ENCODE results near the gene PVR. TPM values are rescaled to one million over a fixed set of nuclear protein-coding genes. Genes with fewer than 3 reads are reported as not detected.

Gene PVR
- total and polyA plus RNA-seq, 9 of the 15 experiments (the other 6 are each of a cell fraction or from before 2014, with no cell fraction given) = 0.89 to 14.5 (median 9.8) TPM

DNA sequence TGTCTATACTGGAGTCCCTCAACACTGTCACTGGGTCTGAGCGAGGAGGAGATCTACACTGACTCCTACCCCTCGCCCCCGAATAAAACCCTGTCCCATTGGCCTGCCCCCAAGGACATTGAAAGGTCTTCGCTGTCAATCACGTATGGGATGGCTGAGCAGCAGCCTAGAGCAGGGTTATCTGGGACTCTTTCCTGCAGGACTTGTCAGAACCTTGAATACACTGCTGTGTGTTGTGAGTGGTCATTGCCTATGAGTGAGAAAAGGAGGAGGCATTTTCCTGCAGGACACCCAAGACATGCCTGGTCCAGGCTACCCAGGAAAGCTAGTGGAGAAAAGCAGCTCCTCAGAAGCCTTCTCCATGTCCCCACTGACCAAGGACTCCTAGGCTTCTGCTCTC, 9.6 kb downstream of the PVR start:
- Histone ChIP-seq H3K4me2 (ENCODE audit: insufficient read depth, low read length) (no peak overlapping the region), H3K27me3 (ENCODE audit: control insufficient read depth in 2 of 2, insufficient read depth in 2 of 2, low read length in 2 of 2) (no peaks in the 10 kb centered on the region), H3K9me1 (ENCODE audit: control insufficient read depth, insufficient read depth, low read length) (no peaks in the 10 kb centered on the region), H3K36me3 (ENCODE audit: control insufficient read depth, insufficient read depth, low read length) (peaks cover 30% of the 10 kb centered on the region; the same call in 2 of the 3 replicates), H3K79me2 (ENCODE audit: control insufficient read depth, insufficient read depth, low read length) (no peaks in the 10 kb centered on the region), H4K20me1 (replicated peaks; ENCODE audit: control insufficient read depth, insufficient read depth, low read length) (no peaks in the 10 kb centered on the region), H3K27ac (ENCODE audit: extremely low read depth, low read depth, low read length) (no peak overlapping the region), H3K4me1 (replicated peaks in 1 of 2; ENCODE audit: control insufficient read depth in 2 of 2, insufficient read depth in 2 of 2, low read length in 2 of 2) (peaks cover 0 to 13% of the 10 kb centered on the region in 2 experiments; a peak in 2 of 5 replicates), H2AFZ (ENCODE audit: low read depth, low read length) (no peak overlapping the region), H3K9ac (ENCODE audit: insufficient read depth in 1 of 2, low read depth in 2 of 2, low read length in 2 of 2) (no peak overlapping the region; a peak in 1 of 4 replicates), H3K9me3 (replicated peaks; ENCODE audit: control insufficient read depth, insufficient read depth, low read depth, low read length) (no peaks in the 10 kb centered on the region), H3K4me3 (no peak overlapping the region)
- DNase-seq (ENCODE audit: extremely low read depth in 1 of 4, low spot score in 3 of 4) (no peak), FAIRE-seq (no peak), ATAC-seq (no peak)
- intact Hi-C loops (cut with micrococcal nuclease) = no loop called here
- in situ Hi-C loops (cut with MboI) = no loop called here
- ChIA-PET POLR2A (interaction anchor here (1.0 to 1.3 kb wide), 2 partner anchors 9 to 426 kb away, joined by 3 to 5 read pairs; partner anchors contain the start of gene GEMIN7), CTCF (ENCODE audit: low intra/inter-chr PET ratio) (no interaction called here)
- WGBS (ENCODE audit: insufficient coverage, low coverage, missing lambda C conversion rate) = 53% methylated on average over 5 of the region's 5 CpGs
- BruUV-seq (replicated peaks) = no TSS peak
- peak; percentile 99 for TF ChIP-seq ZNF239 (CRISPR knock-in tag; IDR thresholded peaks at IDR 0.05)
- no peak for TF ChIP-seq ZNF639 (CRISPR knock-in tag; conservative IDR thresholded peaks at IDR 0.05 in 1 of 2, IDR thresholded peaks at IDR 0.05 in 1 of 2)
- TF ChIP-seq, protein P1, sequence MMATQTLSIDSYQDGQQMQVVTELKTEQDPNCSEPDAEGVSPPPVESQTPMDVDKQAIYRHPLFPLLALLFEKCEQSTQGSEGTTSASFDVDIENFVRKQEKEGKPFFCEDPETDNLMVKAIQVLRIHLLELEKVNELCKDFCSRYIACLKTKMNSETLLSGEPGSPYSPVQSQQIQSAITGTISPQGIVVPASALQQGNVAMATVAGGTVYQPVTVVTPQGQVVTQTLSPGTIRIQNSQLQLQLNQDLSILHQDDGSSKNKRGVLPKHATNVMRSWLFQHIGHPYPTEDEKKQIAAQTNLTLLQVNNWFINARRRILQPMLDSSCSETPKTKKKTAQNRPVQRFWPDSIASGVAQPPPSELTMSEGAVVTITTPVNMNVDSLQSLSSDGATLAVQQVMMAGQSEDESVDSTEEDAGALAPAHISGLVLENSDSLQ (IDR thresholded peaks at IDR 0.05) = peak; percentile 61
